Tibial artery (tissue), 4 donors: ENCODE measurements around the gene SPAG9.

Experiments
- DNase-seq, 2 donors: peaks; one replicate each; pipeline ENCODE4 v3.0.0-alpha.2; 2019
- H3K27ac ChIP-seq, 2 donors: fragments of 200-600 bp; sonication (generic) in 1 of 2; 1 replicate in 1 of 2; 2 replicates in 1 of 2; pipeline ENCODE4 v1.5.1; 2018 to 2019; ENCODE audit warnings: mild to moderate bottlenecking in 1 of 2
- H3K27me3 ChIP-seq, 2 donors: fragments of 200-600 bp; sonication (generic) in 1 of 2; one replicate each; pipeline versions ENCODE4 v1.5.1 to v1.6.0; 2016 to 2019
- H3K36me3 ChIP-seq, 3 donors: fragments of 200-600 bp; sonication (generic) in 2 of 3; one replicate each; pipeline ENCODE4 v1.5.1; 2016 to 2019; ENCODE audit warnings: mild to moderate bottlenecking in 2 of 3
- H3K4me1 ChIP-seq, 4 donors: fragments of 200-600 bp; sonication (generic) in 2 of 4; 1 replicate in 3 of 4; 2 replicates in 1 of 4; pipeline ENCODE4 v1.5.1; 2016 to 2019
- H3K4me3 ChIP-seq, 2 donors: fragments of 200-600 bp; sonication (generic) in 1 of 2; 1 replicate in 1 of 2; 2 replicates in 1 of 2; pipeline ENCODE4 v1.5.1; 2018 to 2019; ENCODE audit warnings: mild to moderate bottlenecking in 2 of 2
- H3K9me3 ChIP-seq, 3 donors: fragments of 200-600 bp; sonication (generic) in 1 of 3; one replicate each; pipeline ENCODE4 v1.5.1; 2016 to 2019
- CTCF ChIP-seq, 2 experiments: fragments of 200-600 bp in 1 of 2; fragments of 450-650 bp in 1 of 2; IDR thresholded peaks; one replicate each; pipeline ENCODE4 v1.5.1; 2017 to 2019; ENCODE audit warnings: antibody characterized with exemption in 2 of 2, mild to moderate bottlenecking in 1 of 2, moderate library complexity in 1 of 2
- intact Hi-C: fragments of 100-400 bp; cut with DNase I; formaldehyde crosslinking; loops from one replicate; pipeline ENCODE4 v1.15.0; 2023; ENCODE audit warnings: low total_unique reads

SPAG9 gene

GRCh38 chr17:50949128-50949988 lies 171.3 kb downstream of the SPAG9 start:
- Histone ChIP-seq H3K36me3 (no peaks in the 10 kb centered on the region), H3K4me1 (peaks cover 13 to 70% (median 47%) of the 10 kb centered on the region in 4 donors), H3K27me3 (no peaks in the 10 kb centered on the region), H3K9me3 (no peaks in the 10 kb centered on the region), H3K27ac (peak overlapping the region; percentile 88 to 96), H3K4me3 (no peak overlapping the region)
- intact Hi-C loops = no loop called here
- no peak for TF ChIP-seq CTCF (IDR thresholded peaks at IDR 0.05)
- DNase-seq = peak in 1 of 2 donors; percentile 72

- peak overlapping the region; percentile 88 to 96 for H3K27ac ChIP-seq
Observed at GRCh38 chr17:50948711-50949110, 172.0 kb downstream of the SPAG9 start.

GRCh38 chr17:50947782-50948543 lies 172.7 kb downstream of the SPAG9 start:
- H3K4me1 ChIP-seq = peaks cover 13 to 67% (median 49%) of the 10 kb centered on the region in 4 donors
- no peaks in the 10 kb centered on the region for H3K27me3 ChIP-seq
- no peaks in the 10 kb centered on the region for H3K9me3 ChIP-seq
- no peaks in the 10 kb centered on the region for H3K36me3 ChIP-seq
- intact Hi-C loops = no loop called here
- peak in 1 of 2 donors; percentile 88 for DNase-seq
- no peak for TF ChIP-seq CTCF (IDR thresholded peaks at IDR 0.05)
- no peak overlapping the region for H3K4me3 ChIP-seq
- H3K27ac ChIP-seq = peak overlapping the region; percentile 88 to 96

More at GRCh38 chr17:50948711-50949110, 172.0 kb downstream of the SPAG9 start:
- intact Hi-C loops = no loop called here
- peak in 1 of 2 donors; percentile 64 for DNase-seq
- TF ChIP-seq CTCF (IDR thresholded peaks at IDR 0.05) = no peak
- Histone ChIP-seq H3K9me3 (no peaks in the 10 kb centered on the region), H3K4me1 (peaks cover 13 to 70% (median 50%) of the 10 kb centered on the region in 4 donors), H3K27me3 (no peaks in the 10 kb centered on the region), H3K4me3 (no peak overlapping the region), H3K36me3 (no peaks in the 10 kb centered on the region)

GRCh38 chr17:50946891-50947781 lies 173.5 kb downstream of the SPAG9 start:
- peaks cover 13 to 64% (median 49%) of the 10 kb centered on the region in 4 donors for H3K4me1 ChIP-seq
- H3K27me3 ChIP-seq = no peaks in the 10 kb centered on the region
- peak in 1 of 2 donors; percentile 66 for DNase-seq
- H3K27ac ChIP-seq = peak overlapping the region; percentile 88 to 96
- intact Hi-C loops = no loop called here
- H3K9me3 ChIP-seq = no peaks in the 10 kb centered on the region
- no peak for TF ChIP-seq CTCF (IDR thresholded peaks at IDR 0.05)
- H3K4me3 ChIP-seq = no peak overlapping the region
- no peaks in the 10 kb centered on the region for H3K36me3 ChIP-seq
